GM18873 (cell line): ENCODE data around the gene AJAP1.

Source experiments
- ATAC-seq: cut with Tn5 transposase; IDR thresholded peaks from one replicate; pipeline ENCODE4 v1.9.1; 2021; ENCODE audit warnings: mild to moderate bottlenecking, moderate library complexity, moderate number of reproducible peaks; ENCODE audit not compliant: unreplicated experiment, low FRiP score

AJAP1 gene

GRCh38 chr1:4698911-4699310, 44.5 kb downstream of the AJAP1 start:
- ATAC-seq: no peak

DNA sequence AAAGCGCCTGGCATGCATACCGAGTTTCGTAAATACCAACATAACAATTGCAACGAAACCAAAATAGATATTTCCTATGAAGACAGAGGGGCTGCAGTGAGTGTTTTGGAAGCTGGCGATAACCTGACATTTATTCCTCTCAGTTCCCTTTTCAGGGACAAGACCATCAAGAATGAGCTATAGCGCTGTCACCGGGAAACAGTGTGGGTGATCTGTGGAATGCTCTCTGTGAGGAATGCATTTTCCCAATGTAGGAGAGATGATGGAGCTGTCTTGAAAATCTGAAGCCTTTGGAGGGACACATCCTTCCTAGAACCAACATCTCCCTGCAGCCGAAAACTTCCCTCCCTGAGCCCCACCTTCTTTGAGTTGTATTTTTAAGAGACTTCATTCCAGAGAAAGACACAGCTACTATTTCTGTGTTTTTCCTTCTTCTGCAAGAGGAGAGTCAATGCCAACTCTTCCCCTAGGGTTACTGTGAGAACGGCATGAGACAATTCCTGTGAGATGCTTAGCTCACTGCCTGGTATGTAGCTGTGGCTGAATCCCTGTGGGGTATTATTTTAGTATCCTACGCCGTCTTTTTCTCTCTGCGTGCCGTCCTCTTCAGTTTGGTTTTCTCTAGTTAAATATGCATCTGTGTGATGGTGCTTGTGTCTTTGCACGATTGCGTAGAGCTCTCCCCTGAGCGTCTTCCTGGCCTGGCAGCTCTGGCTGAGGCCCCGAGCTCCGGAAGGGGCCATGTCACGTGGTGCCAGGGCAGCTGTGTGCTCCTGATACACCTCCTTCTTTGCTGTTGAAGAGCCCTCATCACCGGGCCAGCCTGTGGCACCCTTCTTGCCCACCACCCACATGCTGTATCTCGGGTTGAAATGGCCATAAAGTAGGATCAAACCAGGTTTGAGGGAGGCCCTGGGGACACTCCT, 45.2 kb downstream of the AJAP1 start:
- ATAC-seq: no peak

- ATAC-seq: no peak
Measured at GRCh38 chr1:4700801-4701200, 46.4 kb downstream of the AJAP1 start.

DNA sequence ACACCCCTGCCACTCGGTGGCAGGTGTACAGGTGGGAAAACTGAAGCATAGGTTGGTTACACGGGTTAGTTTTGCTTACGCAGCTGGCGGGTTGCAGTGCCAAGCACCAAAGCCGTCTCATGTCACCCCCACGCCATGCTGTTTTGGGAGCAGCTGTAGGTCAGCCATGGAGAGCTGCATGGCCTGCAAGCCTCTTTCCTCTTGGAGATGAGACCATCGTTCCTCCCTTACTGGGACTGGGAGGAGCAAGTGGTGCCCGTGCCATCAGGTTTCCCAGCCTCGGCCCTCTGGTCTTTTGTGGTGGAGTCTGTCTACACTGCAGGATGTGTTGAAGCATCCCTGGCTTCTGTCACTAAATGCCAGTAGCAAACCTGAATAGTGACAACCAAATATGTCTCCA, 46.9 kb downstream of the AJAP1 start:
- no peak for ATAC-seq

DNA sequence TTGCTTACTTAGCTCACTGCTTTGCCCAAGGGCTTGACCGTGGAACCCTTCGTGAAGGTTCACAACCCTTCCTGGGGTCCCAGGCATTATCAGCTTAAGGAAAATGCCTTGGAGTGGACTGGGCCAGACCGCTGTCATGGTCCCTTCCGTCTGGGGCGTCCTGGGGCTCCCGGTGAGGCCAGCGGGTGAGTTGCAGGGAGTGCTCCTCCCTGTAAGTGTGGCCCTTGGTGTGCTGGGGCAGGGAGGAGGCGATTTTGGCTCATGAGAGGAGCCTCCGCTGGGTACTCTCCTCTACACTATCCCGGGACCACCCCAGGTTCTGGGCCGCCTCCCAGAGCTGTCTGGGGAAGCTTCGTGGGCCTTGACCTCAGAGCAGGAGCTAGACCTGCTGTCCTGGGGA, 48.1 kb downstream of the AJAP1 start:
- ATAC-seq: no peak

GRCh38 chr1:4702932-4703331, 48.5 kb downstream of the AJAP1 start:
- no peak for ATAC-seq

- no peak for ATAC-seq
Measured at GRCh38 chr1:4703646-4704045, 49.2 kb downstream of the AJAP1 start.

- ATAC-seq: no peak
Measured at GRCh38 chr1:4708840-4709507, 54.6 kb downstream of the AJAP1 start.

DNA sequence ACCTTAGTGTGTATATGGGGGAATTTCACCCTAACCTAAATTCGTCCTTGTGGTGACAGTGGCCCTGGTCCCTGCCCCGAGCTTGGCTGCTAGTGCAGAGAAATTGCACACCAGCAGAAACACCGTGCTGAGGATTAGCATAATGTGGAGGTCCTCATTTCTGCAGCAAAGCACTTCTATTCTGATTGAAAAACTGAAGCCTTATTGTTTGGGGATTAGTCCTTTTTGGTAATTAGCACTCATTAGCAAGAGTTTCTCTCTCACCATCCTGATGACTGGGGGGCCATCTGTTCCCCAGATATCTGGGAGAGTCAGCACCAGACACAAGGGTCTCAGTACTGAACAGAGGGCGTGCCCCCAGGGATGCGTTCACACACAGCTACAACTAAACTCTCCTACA, 55.2 kb downstream of the AJAP1 start:
- ATAC-seq: no peak

GRCh38 chr1:4710592-4711415, 56.4 kb downstream of the AJAP1 start:
- ATAC-seq: no peak

DNA sequence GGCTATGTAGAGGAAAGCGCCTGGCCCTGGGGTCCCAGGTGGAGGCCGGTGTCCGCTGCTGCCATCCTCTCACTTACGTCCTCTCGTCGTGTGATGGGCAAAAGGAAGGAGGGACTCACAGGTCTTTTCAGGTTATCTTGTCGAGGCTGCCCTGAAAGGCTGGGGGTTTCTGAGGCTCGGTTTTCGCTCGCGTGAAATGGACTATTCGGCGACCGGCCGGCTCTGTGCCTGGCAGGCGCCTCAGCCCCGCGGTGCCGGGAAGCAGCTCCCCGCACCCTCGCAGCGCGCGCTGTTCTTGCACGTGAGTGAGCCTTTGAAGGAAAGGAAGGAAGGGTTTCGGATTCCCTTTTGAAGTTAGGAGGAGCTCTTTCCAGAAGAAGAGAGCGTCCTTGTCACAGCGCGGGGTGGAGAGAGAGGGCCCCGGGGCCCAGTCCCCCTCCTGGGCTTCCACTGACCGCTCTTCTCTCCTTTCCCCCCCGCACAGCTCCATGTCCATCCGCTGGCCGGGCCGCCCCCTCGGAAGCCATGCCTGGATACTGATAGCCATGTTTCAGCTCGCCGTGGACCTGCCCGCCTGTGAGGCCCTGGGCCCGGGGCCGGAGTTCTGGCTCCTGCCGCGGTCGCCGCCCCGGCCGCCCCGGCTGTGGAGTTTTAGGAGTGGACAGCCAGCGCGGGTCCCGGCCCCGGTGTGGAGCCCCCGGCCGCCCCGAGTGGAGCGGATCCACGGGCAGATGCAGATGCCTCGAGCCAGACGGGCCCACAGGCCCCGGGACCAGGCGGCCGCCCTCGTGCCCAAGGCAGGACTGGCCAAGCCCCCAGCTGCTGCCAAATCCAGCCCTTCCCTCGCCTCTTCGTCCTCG, 57.2 kb downstream of the AJAP1 start:
- ATAC-seq: no peak

- ATAC-seq: no peak
Measured at GRCh38 chr1:4713669-4714068, 59.3 kb downstream of the AJAP1 start.

GRCh38 chr1:4716406-4716805, 62.0 kb downstream of the AJAP1 start:
- no peak for ATAC-seq

- no peak for ATAC-seq
Measured at GRCh38 chr1:4718071-4718470, 63.7 kb downstream of the AJAP1 start.

- ATAC-seq: no peak
Measured at GRCh38 chr1:4723106-4723505, 68.7 kb downstream of the AJAP1 start.

DNA sequence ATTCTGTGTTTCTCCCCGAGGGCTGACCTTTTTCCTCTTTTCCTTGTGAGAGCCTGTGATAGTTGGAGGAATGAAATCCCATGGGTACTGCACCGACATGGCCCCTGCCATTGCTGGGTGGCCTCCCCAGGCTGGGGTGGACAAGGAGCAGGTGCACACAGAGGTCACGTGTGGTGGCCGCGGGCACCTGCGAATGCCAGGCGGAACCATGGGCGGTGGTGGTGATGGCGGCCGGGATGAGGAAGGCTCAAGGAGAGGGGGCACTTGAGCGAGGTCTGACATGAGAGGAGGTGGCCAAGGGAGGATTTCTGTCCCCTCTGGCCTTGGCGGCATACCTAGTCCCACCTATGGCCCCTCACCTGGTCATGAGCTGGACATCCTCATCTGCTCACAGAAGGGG, 69.6 kb downstream of the AJAP1 start:
- no peak for ATAC-seq

GRCh38 chr1:4724695-4725250, 70.4 kb downstream of the AJAP1 start:
- ATAC-seq: no peak

DNA sequence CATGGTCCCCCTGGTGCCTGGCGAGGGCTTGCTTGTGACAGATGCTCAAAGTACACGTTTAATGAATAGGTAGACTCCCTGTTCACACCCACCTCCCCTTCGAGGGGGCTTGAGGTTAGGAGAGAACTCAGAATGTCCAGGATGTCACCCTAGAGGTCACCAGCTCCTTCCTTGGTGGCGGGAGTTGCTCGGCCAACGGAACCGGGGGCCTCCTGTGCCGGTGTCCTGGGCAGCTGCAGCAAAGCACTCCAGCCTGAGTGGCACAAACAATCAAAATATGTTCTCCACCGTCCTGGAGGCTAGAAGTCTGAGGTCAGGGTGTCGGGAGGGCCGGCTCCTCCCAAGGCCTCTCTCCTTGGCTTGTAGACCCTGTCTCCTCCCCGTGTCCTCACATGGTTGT, 71.0 kb downstream of the AJAP1 start:
- no peak for ATAC-seq

DNA sequence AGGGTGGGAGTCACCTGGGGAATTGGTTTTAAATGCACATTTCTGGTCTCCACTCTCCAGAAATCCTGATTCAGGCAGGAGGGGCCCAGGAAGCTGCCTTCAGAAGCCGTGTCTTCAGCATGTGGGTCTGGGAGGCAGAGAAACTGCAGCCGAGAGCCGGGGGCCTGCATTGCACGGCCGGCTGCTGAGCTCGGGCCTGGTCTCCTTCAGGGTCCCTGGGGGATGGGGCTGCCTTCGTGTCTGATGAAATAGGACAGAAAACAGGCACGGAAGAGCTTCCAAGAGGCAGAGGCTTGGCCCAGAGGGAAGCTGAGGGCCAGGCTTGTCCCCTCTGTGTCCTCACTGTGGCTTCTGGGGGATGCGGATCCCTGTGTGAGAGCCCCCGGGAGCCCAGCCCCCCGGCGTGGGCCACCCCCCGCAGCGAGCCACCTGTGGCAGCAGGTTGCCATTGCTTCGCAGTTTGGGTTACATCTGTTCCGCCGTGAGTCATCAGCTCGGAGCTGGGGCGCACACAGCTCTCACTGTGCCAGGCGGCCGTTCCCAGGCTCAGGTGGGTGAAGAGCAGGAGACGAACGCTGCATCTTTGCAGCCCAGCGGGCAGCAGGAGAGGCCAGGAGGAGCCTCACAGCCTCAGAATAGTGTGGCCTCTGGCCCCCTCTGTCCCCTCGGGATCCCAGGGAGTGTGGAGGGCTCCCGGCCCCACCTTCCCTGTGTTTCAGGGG, 72.4 kb downstream of the AJAP1 start:
- no peak for ATAC-seq
